MM.1S (cell line): ENCODE results near the gene USP37.
A peak's percentile ranks its signal among the peaks of the same experiment; 100 is the strongest.

Source experiments
- DNase-seq: peaks from one replicate; pipeline ENCODE4 v3.0.0-alpha.2; 2015
- H2AFZ ChIP-seq: fragments of 300-600 bp; sonication (generic); 2 replicates; pipeline ENCODE4 v1.6.0; 2016; ENCODE audit warnings: antibody characterized with exemption, low read length
- H3F3A ChIP-seq: fragments of 300-600 bp; sonication (generic); 2 replicates; pipeline ENCODE4 v1.6.1; 2016; ENCODE audit warnings: mild to moderate bottlenecking, antibody characterized with exemption, low read length, moderate library complexity, mixed read lengths; ENCODE audit not compliant: insufficient read depth
- H3K27ac ChIP-seq: fragments of 300-600 bp; sonication (generic); 2 replicates; pipeline ENCODE4 v1.5.1; 2016; ENCODE audit warnings: mild to moderate bottlenecking, low read length
- H3K27me3 ChIP-seq: fragments of 300-600 bp; sonication (generic); replicated peaks from 2 replicates; pipeline ENCODE4 v1.6.0; 2016; ENCODE audit warnings: low read length; ENCODE audit not compliant: insufficient read depth
- H3K36me3 ChIP-seq: fragments of 300-600 bp; sonication (generic); replicated peaks from 2 replicates; pipeline ENCODE4 v1.6.1; 2016; ENCODE audit warnings: mild to moderate bottlenecking, low read length, mixed read lengths; ENCODE audit not compliant: insufficient read depth
- H3K4me1 ChIP-seq: fragments of 300-600 bp; sonication (generic); 2 replicates; pipeline ENCODE4 v1.6.1; 2016; ENCODE audit warnings: low read length, mixed read lengths
- H3K4me2 ChIP-seq: fragments of 300-600 bp; sonication (generic); 2 replicates; pipeline ENCODE4 v1.6.0; 2016; ENCODE audit warnings: low read depth, low read length
- H3K4me3 ChIP-seq: fragments of 300-600 bp; sonication (generic); 2 replicates; pipeline ENCODE4 v1.5.1; 2016; ENCODE audit warnings: low read length, mixed read lengths
- H3K79me2 ChIP-seq: fragments of 300-600 bp; sonication (generic); 2 replicates; pipeline ENCODE4 v1.6.1; 2016; ENCODE audit warnings: mixed run types, low read length, mixed read lengths
- H3K9ac ChIP-seq: fragments of 300-600 bp; sonication (generic); 2 replicates; pipeline ENCODE4 v1.6.1; 2016; ENCODE audit warnings: low read length, mixed read lengths
- H3K9me2 ChIP-seq: fragments of 300-600 bp; sonication (generic); replicated peaks from 2 replicates; pipeline ENCODE4 v1.6.1; 2016; ENCODE audit warnings: mild to moderate bottlenecking, low read length, mixed read lengths; ENCODE audit not compliant: insufficient read depth
- H3K9me3 ChIP-seq: fragments of 300-600 bp; sonication (generic); replicated peaks from 2 replicates; pipeline ENCODE4 v1.6.1; 2016; ENCODE audit warnings: mild to moderate bottlenecking, low read length, mixed read lengths; ENCODE audit not compliant: insufficient read depth
- H4K20me1 ChIP-seq: fragments of 300-600 bp; sonication (generic); 2 replicates; pipeline ENCODE4 v1.6.1; 2016; ENCODE audit warnings: mild to moderate bottlenecking, low read length, moderate library complexity, mixed read lengths; ENCODE audit not compliant: insufficient read depth
- CTCF ChIP-seq: fragments of 300-600 bp; sonication (generic); IDR thresholded peaks from 2 replicates; pipeline ENCODE4 v1.5.1; 2016; ENCODE audit warnings: antibody characterized with exemption, low read length, mixed read lengths
- EZH2 ChIP-seq: fragments of 300-600 bp; sonication (generic); optimal IDR thresholded peaks from 2 replicates; pipeline ENCODE3; 2017; ENCODE audit warnings: low read depth, mild to moderate bottlenecking, antibody characterized with exemption, low read length, mixed read lengths
- EZH2phosphoT487 ChIP-seq: fragments of 300-600 bp; sonication (generic); IDR thresholded peaks from 2 replicates; pipeline ENCODE4 v1.6.1; 2018; ENCODE audit warnings: antibody characterized with exemption, low read length

Gene USP37

GRCh38 chr2:218407717-218408116, 160.4 kb downstream of the USP37 start:
- Histone ChIP-seq H3K9ac (no peak overlapping the region), H3K9me2 (no peaks in the 10 kb centered on the region), H3K4me3 (no peak overlapping the region), H3K36me3 (no peaks in the 10 kb centered on the region), H3K4me1 (peaks cover 17% of the 10 kb centered on the region), H2AFZ (no peak overlapping the region), H4K20me1 (no peaks in the 10 kb centered on the region), H3K79me2 (peaks cover under 1% of the 10 kb centered on the region; the same call in 1 of the 2 replicates), H3K4me2 (no peak overlapping the region), H3F3A (peaks cover 9% of the 10 kb centered on the region; the same call in 1 of the 2 replicates), H3K27me3 (no peaks in the 10 kb centered on the region), H3K27ac (no peak overlapping the region), H3K9me3 (no peaks in the 10 kb centered on the region)
- DNase-seq = no peak
- TF ChIP-seq EZH2phosphoT487 = no peak
- TF ChIP-seq CTCF = no peak
- TF ChIP-seq EZH2 = no peak

GRCh38 chr2:218406949-218407618, 161.1 kb downstream of the USP37 start:
- Histone ChIP-seq H3K9me2 (no peaks in the 10 kb centered on the region), H3K9ac (peak overlapping the region; percentile 52; the same call in 1 of the 2 replicates), H2AFZ (peak overlapping the region; percentile 92), H3K4me3 (peak overlapping the region; percentile 61), H3K27me3 (no peaks in the 10 kb centered on the region), H3K4me1 (peaks cover 17% of the 10 kb centered on the region), H4K20me1 (no peaks in the 10 kb centered on the region), H3K9me3 (no peaks in the 10 kb centered on the region), H3F3A (peaks cover 9% of the 10 kb centered on the region; the same call in 1 of the 2 replicates), H3K79me2 (peaks cover 7% of the 10 kb centered on the region), H3K36me3 (no peaks in the 10 kb centered on the region), H3K4me2 (peak overlapping the region; percentile 97), H3K27ac (peak overlapping the region; percentile 23; the same call in 1 of the 2 replicates)
- no peak for DNase-seq
- TF ChIP-seq EZH2 (no peak), CTCF (no peak)

- peak; percentile 96 for DNase-seq
- Histone ChIP-seq H3K27me3 (no peaks in the 10 kb centered on the region), H3F3A (peaks cover 9% of the 10 kb centered on the region; the same call in 1 of the 2 replicates), H3K36me3 (no peaks in the 10 kb centered on the region), H4K20me1 (no peaks in the 10 kb centered on the region), H3K9me3 (no peaks in the 10 kb centered on the region), H3K79me2 (peaks cover 14% of the 10 kb centered on the region), H3K27ac (peak overlapping the region; percentile 50; the same call in 1 of the 2 replicates), H3K4me2 (peak overlapping the region; percentile 98), H3K9me2 (no peaks in the 10 kb centered on the region), H3K4me3 (peak overlapping the region; percentile 62), H2AFZ (peak overlapping the region; percentile 92), H3K9ac (peak overlapping the region; percentile 52; the same call in 1 of the 2 replicates), H3K4me1 (peaks cover 21% of the 10 kb centered on the region)
- TF ChIP-seq EZH2 (no peak), CTCF (peak; percentile 76)
Observed at GRCh38 chr2:218406209-218406948, 161.8 kb downstream of the USP37 start.
